NT2/D1 (cell line): ENCODE results near the gene CORIN.
"Not testable (repeated sequence)": the region's sequence is repeated elsewhere in the genome, so short reads cannot be mapped to it uniquely, and the experiment has no call there.

ENCODE experiments used
- DNase-seq: peaks from one replicate; pipeline ENCODE4 v3.0.0-alpha.2; 2011; ENCODE audit warnings: low read depth, low spot score
- H3K27me3 ChIP-seq: 2 replicates; pipeline ENCODE4 v1.6.0; 2011; ENCODE audit warnings: mild to moderate bottlenecking; ENCODE audit not compliant: insufficient read length, insufficient read depth
- H3K36me3 ChIP-seq: 2 replicates; pipeline ENCODE4 v1.6.1; 2011; ENCODE audit warnings: mild to moderate bottlenecking, low read length, mixed read lengths; ENCODE audit not compliant: insufficient read depth, insufficient read length
- H3K4me1 ChIP-seq: 2 replicates; pipeline ENCODE4 v1.5.1; 2011; ENCODE audit not compliant: insufficient read depth, insufficient read length
- H3K4me3 ChIP-seq: 2 replicates; pipeline ENCODE4 v1.5.1; 2011; ENCODE audit warnings: low read depth; ENCODE audit not compliant: insufficient read length
- H3K9ac ChIP-seq: 2 replicates; pipeline ENCODE4 v1.6.0; 2011; ENCODE audit warnings: low read depth; ENCODE audit not compliant: insufficient read length
- H3K9me3 ChIP-seq: 2 replicates; pipeline ENCODE4 v1.5.1; 2011; ENCODE audit warnings: mild to moderate bottlenecking, low read length; ENCODE audit not compliant: insufficient read depth
- SUZ12 ChIP-seq: IDR thresholded peaks from 2 replicates; pipeline ENCODE4 v1.6.1; 2011; ENCODE audit not compliant: insufficient read length, insufficient read depth; ENCODE audit errors: extremely low read depth
- YY1 ChIP-seq: IDR thresholded peaks from 2 replicates; pipeline ENCODE4 v1.6.1; 2011; ENCODE audit not compliant: insufficient read length, insufficient read depth
- ZNF274 ChIP-seq: IDR thresholded peaks from 2 replicates; pipeline ENCODE4 v1.6.1; 2011; ENCODE audit warnings: mild to moderate bottlenecking, low read depth, low read length

The CORIN gene

GRCh38 chr4:47790105-47790504, 47.8 kb downstream of the CORIN start:
- no peaks in the 10 kb centered on the region for H3K27me3 ChIP-seq
- no peak for TF ChIP-seq SUZ12
- no peak for TF ChIP-seq YY1
- no peak for TF ChIP-seq ZNF274
- no peaks in the 10 kb centered on the region for H3K4me1 ChIP-seq
- no peak overlapping the region for H3K4me3 ChIP-seq
- no peaks in the 10 kb centered on the region for H3K36me3 ChIP-seq
- H3K9ac ChIP-seq = no peak overlapping the region
- DNase-seq = no peak
- H3K9me3 ChIP-seq = no peaks in the 10 kb centered on the region

DNA sequence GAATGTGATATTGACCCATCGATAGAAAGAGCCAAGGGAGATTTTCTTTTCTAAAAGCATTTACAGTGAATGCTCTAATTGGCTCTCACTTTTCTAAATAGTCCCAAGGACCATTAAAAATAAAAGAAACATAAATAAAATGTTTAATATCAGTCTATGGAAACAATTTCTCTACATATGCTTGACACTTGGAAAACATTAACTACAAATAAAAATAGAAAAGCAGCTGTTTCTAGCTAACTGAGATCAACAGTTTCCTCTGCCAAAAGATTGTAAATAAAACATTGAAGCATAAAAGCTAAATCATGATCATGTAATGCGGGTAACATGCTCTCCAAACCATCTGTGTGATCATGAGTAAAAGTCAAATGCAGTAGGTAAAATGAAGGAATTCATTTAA, 49.7 kb downstream of the CORIN start:
- H3K4me1 ChIP-seq = no peaks in the 10 kb centered on the region
- H3K4me3 ChIP-seq = no peak overlapping the region
- no peak overlapping the region for H3K9ac ChIP-seq
- no peaks in the 10 kb centered on the region for H3K27me3 ChIP-seq
- no peak for DNase-seq
- H3K36me3 ChIP-seq = no peaks in the 10 kb centered on the region
- TF ChIP-seq YY1 (no peak), SUZ12 (no peak), ZNF274 (no peak)
- no peaks in the 10 kb centered on the region for H3K9me3 ChIP-seq

- no peaks in the 10 kb centered on the region for H3K4me1 ChIP-seq
- no peaks in the 10 kb centered on the region for H3K36me3 ChIP-seq
- no peak overlapping the region for H3K4me3 ChIP-seq
- no peaks in the 10 kb centered on the region for H3K9me3 ChIP-seq
- TF ChIP-seq YY1 (no peak), SUZ12 (no peak), ZNF274 (no peak)
- no peak for DNase-seq
- H3K27me3 ChIP-seq = no peaks in the 10 kb centered on the region
- H3K9ac ChIP-seq = no peak overlapping the region
Observed at GRCh38 chr4:47786958-47787370, 50.9 kb downstream of the CORIN start.

DNA sequence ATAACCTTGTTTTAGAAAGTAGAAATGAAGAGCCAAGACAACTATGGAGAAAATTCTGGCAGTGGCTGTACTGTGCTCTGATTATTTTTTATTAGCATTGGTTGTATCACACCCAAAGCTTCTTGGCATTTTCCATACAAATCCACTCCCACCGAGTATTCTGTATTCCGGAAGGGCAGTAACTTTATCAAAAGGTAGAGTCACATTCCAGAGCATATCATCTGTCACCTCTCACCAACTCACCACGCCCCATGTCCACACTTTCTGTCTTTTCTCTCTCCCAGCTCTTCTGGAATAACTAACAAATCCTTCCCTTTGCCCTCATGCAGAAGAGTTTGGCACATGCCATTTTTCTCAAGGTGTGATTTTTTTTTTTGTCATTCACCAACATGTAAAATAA, 52.7 kb downstream of the CORIN start:
- no peaks in the 10 kb centered on the region for H3K36me3 ChIP-seq

DNA sequence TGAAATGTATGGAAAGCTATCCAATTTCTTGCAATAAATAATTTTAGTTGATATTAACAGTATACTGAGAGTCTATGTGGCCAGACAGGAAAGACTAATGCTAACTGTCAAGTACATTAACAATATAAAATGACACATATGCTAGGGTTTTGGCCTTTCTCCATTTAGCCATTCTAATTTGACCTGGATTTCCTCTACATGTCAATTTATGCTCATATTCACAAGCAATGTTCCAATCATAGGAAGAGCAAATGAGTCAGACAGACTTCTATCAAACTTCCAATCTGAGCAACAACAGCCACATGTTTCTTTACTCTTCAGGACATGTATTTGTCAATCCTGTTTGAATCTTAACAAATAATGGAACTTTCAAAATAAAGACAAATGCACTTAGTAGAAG, 53.6 kb downstream of the CORIN start:
- no peaks in the 10 kb centered on the region for H3K9me3 ChIP-seq

More for the DNA sequence above, 52.7 kb downstream of the CORIN start:
- Histone ChIP-seq H3K4me1 (no peaks in the 10 kb centered on the region), H3K9me3 (no peaks in the 10 kb centered on the region), H3K9ac (no peak overlapping the region), H3K27me3 (no peaks in the 10 kb centered on the region), H3K4me3 (no peak overlapping the region)
- no peak for DNase-seq
- no peak for TF ChIP-seq YY1
- TF ChIP-seq SUZ12 = no peak
- TF ChIP-seq ZNF274 = no peak

DNA sequence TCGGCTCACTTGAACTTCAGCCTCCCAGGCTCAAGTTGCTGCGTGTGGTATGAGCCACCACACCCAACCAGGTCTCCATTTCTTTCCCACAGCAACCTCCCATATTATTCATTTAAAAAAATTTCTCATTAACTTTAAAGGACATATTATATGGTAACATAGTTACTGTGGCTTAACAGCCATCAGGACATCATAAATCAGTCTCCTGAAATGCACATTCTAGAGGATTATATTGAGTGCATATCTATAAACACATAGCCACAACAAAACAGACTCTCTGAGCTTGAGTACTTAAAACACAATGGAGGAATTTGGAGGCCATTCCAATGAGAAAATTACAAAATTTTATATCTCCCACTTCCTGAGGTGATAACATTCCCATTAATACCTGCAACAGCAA, 61.5 kb downstream of the CORIN start:
- no peak for TF ChIP-seq SUZ12
- TF ChIP-seq YY1 = no peak
- TF ChIP-seq ZNF274 = no peak
- Histone ChIP-seq H3K4me3 (no peak overlapping the region), H3K9me3 (no peaks in the 10 kb centered on the region), H3K36me3 (no peaks in the 10 kb centered on the region), H3K27me3 (no peaks in the 10 kb centered on the region), H3K4me1 (no peaks in the 10 kb centered on the region), H3K9ac (no peak overlapping the region)
- no peak for DNase-seq

More for the DNA sequence above, 53.6 kb downstream of the CORIN start:
- DNase-seq = no peak
- H3K36me3 ChIP-seq = no peaks in the 10 kb centered on the region
- TF ChIP-seq YY1 = no peak
- TF ChIP-seq SUZ12 = no peak
- TF ChIP-seq ZNF274 = no peak
- H3K9ac ChIP-seq = no peak overlapping the region
- H3K4me3 ChIP-seq = no peak overlapping the region
- no peaks in the 10 kb centered on the region for H3K27me3 ChIP-seq
- no peaks in the 10 kb centered on the region for H3K4me1 ChIP-seq

DNA sequence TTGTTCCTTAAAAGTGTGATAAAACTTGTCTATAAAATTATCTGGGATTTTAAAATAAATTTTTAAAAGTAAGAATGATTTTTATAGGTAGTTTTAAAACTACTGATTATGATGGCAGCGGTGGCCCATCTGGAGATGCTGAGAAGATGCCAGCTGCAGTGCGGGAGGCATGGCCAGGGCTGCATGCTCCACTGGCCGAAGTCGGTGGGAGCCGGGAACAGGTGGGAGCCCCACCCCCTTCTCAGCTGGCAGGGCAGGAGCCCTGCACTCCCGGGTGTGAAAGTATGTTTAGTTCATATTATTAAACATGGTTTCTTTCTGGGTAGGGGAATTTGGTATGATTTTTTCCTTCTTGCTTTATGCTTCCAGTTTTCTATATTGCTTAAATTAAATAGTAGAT, 63.8 kb downstream of the CORIN start:
- H3K36me3 ChIP-seq = no peaks in the 10 kb centered on the region
- no peak overlapping the region for H3K9ac ChIP-seq
- no peaks in the 10 kb centered on the region for H3K9me3 ChIP-seq
- DNase-seq = no peak
- no peak overlapping the region for H3K4me3 ChIP-seq
- no peaks in the 10 kb centered on the region for H3K27me3 ChIP-seq
- no peaks in the 10 kb centered on the region for H3K4me1 ChIP-seq
- no peak for TF ChIP-seq ZNF274
- no peak for TF ChIP-seq SUZ12
- TF ChIP-seq YY1 = no peak

DNA sequence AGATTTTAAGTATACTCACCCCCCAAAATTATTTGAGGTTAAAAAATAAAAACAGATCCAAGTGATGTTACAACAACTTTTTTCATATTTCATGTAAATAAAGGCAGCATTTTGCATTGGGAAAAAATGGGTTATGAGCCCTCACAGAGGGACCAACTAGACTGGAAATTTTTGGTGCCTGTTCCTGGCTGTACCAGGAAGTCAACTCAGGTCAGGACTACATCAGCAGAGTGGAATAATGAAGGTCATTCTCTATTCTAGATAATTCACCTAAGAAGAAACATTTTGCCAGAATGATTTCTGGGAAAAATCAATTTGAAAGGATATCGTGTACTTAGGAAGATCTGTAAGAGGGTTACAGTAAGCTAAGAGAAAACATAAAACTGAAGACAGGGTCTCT, 66.8 kb downstream of the CORIN start:
- TF ChIP-seq YY1 (no peak), SUZ12 (no peak), ZNF274 (no peak)

DNA sequence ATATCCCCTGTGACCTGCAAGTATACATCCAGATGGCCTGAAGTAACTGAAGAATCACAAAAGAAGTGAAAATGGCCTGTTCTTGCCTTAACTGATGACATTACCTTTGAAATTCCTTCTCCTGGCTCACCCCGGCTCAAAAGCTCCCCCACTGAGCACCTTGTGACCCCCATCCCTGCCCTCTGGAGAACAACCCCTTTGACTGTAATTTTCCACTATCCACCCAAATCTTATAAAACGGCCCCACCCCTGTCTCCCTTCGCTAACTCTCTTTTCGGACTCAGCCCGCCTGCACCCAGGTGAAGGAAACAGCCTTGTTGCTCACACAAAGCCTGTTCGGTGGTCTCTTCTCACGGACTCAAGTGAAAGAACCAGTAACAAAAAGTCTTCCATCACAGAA, 69.9 kb downstream of the CORIN start:
- not testable (repeated sequence) for DNase-seq, H3K9me3 ChIP-seq, H3K27me3 ChIP-seq

More for the DNA sequence above, 66.8 kb downstream of the CORIN start:
- no peak for DNase-seq
- Histone ChIP-seq H3K4me1 (no peaks in the 10 kb centered on the region), H3K9ac (no peak overlapping the region), H3K27me3 (no peaks in the 10 kb centered on the region), H3K4me3 (no peak overlapping the region), H3K9me3 (no peaks in the 10 kb centered on the region), H3K36me3 (no peaks in the 10 kb centered on the region)

More for the DNA sequence above, 69.9 kb downstream of the CORIN start:
- not testable (repeated sequence) for H3K4me1 ChIP-seq, H3K4me3 ChIP-seq, H3K36me3 ChIP-seq, H3K9ac ChIP-seq
